Liver (tissue), 3 donors: Measurements from ENCODE around the gene TOGARAM2.

ENCODE experiments used
- JUND ChIP-seq, 2 donors: IDR thresholded peaks; 2 replicates each; pipeline ENCODE4 v1.6.1; 2016; ENCODE audit warnings: antibody characterized with exemption in 2 of 2
- TF ChIP-seq, protein P1 (sequence below): fragments of 150-350 bp; IDR thresholded peaks from 2 replicates; pipeline ENCODE4 v1.5.1; 2017; ENCODE audit warnings: improper control_type of control experiment, low read depth, low read length; ENCODE audit not compliant: missing input control
- donor health status: healthy.
- donor health status: healthy.

DNA sequence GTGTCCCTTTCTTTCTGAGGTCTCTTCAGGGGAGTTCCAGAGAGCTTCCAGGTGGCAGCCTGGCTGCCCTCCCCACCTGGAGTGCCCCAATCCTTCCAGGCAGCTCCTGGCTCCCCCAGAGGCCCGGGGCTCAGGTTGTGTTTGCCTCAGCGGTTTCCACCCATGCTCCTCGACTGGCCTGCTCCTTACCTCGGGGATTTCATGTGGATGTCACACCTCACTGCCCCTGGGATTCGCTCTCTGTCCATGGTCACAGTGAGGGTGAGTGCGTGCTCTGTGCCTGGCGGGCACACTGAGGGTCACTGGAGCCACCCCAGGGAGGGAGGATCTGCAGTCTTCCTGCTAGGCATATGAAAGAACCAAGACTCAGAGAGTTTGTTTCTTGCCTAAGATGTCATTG lies 2.1 kb upstream of the TOGARAM2 start:
- TF ChIP-seq, protein P1, sequence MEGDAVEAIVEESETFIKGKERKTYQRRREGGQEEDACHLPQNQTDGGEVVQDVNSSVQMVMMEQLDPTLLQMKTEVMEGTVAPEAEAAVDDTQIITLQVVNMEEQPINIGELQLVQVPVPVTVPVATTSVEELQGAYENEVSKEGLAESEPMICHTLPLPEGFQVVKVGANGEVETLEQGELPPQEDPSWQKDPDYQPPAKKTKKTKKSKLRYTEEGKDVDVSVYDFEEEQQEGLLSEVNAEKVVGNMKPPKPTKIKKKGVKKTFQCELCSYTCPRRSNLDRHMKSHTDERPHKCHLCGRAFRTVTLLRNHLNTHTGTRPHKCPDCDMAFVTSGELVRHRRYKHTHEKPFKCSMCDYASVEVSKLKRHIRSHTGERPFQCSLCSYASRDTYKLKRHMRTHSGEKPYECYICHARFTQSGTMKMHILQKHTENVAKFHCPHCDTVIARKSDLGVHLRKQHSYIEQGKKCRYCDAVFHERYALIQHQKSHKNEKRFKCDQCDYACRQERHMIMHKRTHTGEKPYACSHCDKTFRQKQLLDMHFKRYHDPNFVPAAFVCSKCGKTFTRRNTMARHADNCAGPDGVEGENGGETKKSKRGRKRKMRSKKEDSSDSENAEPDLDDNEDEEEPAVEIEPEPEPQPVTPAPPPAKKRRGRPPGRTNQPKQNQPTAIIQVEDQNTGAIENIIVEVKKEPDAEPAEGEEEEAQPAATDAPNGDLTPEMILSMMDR = no peak
- no peak for TF ChIP-seq JUND (IDR thresholded peaks at IDR 0.05)
